H9 (cell line): ENCODE results near the gene LPP. TPM values are rescaled to one million over a fixed set of nuclear protein-coding genes. Genes with fewer than 3 reads are reported as not detected.

Experiments used
- DNase-seq: peaks from one replicate; pipeline ENCODE4 v3.0.0-alpha.2; 2017
- H2AFZ ChIP-seq: one replicate; pipeline ENCODE4 v1.6.1; 2013; ENCODE audit warnings: mild to moderate bottlenecking, low read length, control low read depth, moderate library complexity
- H2AK5ac ChIP-seq: 2 replicates; pipeline ENCODE4 v1.6.1; 2013; ENCODE audit warnings: low read length, control low read depth, mixed read lengths; ENCODE audit not compliant: insufficient read length
- H2BK120ac ChIP-seq: one replicate; pipeline ENCODE4 v1.6.1; 2013; ENCODE audit warnings: low read depth, mild to moderate bottlenecking, low read length, control low read depth, inconsistent platforms; ENCODE audit not compliant: poor library complexity, severe bottlenecking
- H2BK12ac ChIP-seq: 2 replicates; pipeline ENCODE4 v1.6.1; 2013; ENCODE audit warnings: low read length, control low read depth, mixed read lengths, low read depth; ENCODE audit not compliant: insufficient read length
- H2BK15ac ChIP-seq: 2 replicates; pipeline ENCODE4 v1.6.1; 2013; ENCODE audit warnings: low read depth, low read length, control low read depth
- H2BK20ac ChIP-seq: one replicate; pipeline ENCODE4 v1.6.1; 2013; ENCODE audit warnings: low read depth, mild to moderate bottlenecking, low read length, control low read depth, inconsistent platforms; ENCODE audit not compliant: poor library complexity, severe bottlenecking
- H2BK5ac ChIP-seq: 2 replicates; pipeline ENCODE4 v1.6.1; 2013; ENCODE audit warnings: low read length, control low read depth, mixed read lengths; ENCODE audit not compliant: insufficient read length
- H3K14ac ChIP-seq: 2 replicates; pipeline ENCODE4 v1.6.1; 2013; ENCODE audit warnings: low read length, control low read depth; ENCODE audit not compliant: insufficient read depth
- H3K18ac ChIP-seq: 2 replicates; pipeline ENCODE4 v1.6.1; 2013; ENCODE audit warnings: low read depth, mild to moderate bottlenecking, mixed read lengths, low read length, control low read depth; ENCODE audit not compliant: insufficient read length
- H3K23ac ChIP-seq: 2 replicates; pipeline ENCODE4 v1.6.1; 2013; ENCODE audit warnings: low read length, control low read depth, mixed read lengths, low read depth; ENCODE audit not compliant: insufficient read length
- H3K23me2 ChIP-seq: 2 replicates; pipeline ENCODE4 v1.6.1; 2013; ENCODE audit warnings: low read depth, mild to moderate bottlenecking, mixed read lengths, low read length, control low read depth; ENCODE audit not compliant: insufficient read length, poor library complexity, severe bottlenecking
- H3K27ac ChIP-seq: 2 replicates; pipeline ENCODE4 v1.5.1; 2013; ENCODE audit warnings: low read length, control low read depth, mixed read lengths, low read depth; ENCODE audit not compliant: insufficient read length
- H3K27me3 ChIP-seq: 2 replicates; pipeline ENCODE4 v1.6.1; 2013; ENCODE audit warnings: low read length, control low read depth, inconsistent platforms; ENCODE audit not compliant: insufficient read depth
- H3K4ac ChIP-seq: 2 replicates; pipeline ENCODE4 v1.6.1; 2013; ENCODE audit warnings: low read depth, mild to moderate bottlenecking, control low read depth, inconsistent platforms, low read length, moderate library complexity
- H3K4me1 ChIP-seq: 2 replicates; pipeline ENCODE4 v1.6.1; 2013; ENCODE audit warnings: low read length, control low read depth, inconsistent platforms; ENCODE audit not compliant: insufficient read depth
- H3K4me2 ChIP-seq: 2 replicates; pipeline ENCODE4 v1.6.1; 2013; ENCODE audit warnings: low read length, control low read depth, mixed read lengths; ENCODE audit not compliant: insufficient read length, insufficient read depth
- H3K56ac ChIP-seq: 2 replicates; pipeline ENCODE4 v1.6.1; 2013; ENCODE audit warnings: low read depth, mild to moderate bottlenecking, mixed read lengths, low read length, control low read depth; ENCODE audit not compliant: insufficient read length
- H3K79me1 ChIP-seq: 2 replicates; pipeline ENCODE4 v1.6.1; 2013; ENCODE audit warnings: low read depth, mild to moderate bottlenecking, moderate library complexity, low read length, control low read depth, inconsistent platforms; ENCODE audit not compliant: insufficient read depth, poor library complexity, severe bottlenecking
- H3K79me2 ChIP-seq: 2 replicates; pipeline ENCODE4 v1.6.1; 2013; ENCODE audit warnings: low read length, control low read depth, inconsistent platforms; ENCODE audit not compliant: insufficient read depth
- H3K9ac ChIP-seq: 2 replicates; pipeline ENCODE4 v1.6.1; 2013; ENCODE audit warnings: low read length, control low read depth, mixed read lengths; ENCODE audit not compliant: insufficient read length; ENCODE audit errors: extremely low read depth
- H3K9me3 ChIP-seq: one replicate; pipeline ENCODE4 v1.6.1; 2013; ENCODE audit warnings: low read depth, low read length, inconsistent platforms; ENCODE audit not compliant: control insufficient read depth
- H3T11ph ChIP-seq: one replicate; pipeline ENCODE4 v1.6.1; 2013; ENCODE audit warnings: mild to moderate bottlenecking, low read length, control low read depth, inconsistent platforms
- H4K20me1 ChIP-seq: one replicate; pipeline ENCODE4 v1.6.1; 2013; ENCODE audit not compliant: control insufficient read depth, insufficient read length, insufficient read depth
- H4K5ac ChIP-seq: 2 replicates; pipeline ENCODE4 v1.6.1; 2013; ENCODE audit warnings: low read depth, mild to moderate bottlenecking, mixed read lengths, low read length, control low read depth; ENCODE audit not compliant: insufficient read length
- H4K8ac ChIP-seq: replicated peaks from 2 replicates; pipeline ENCODE4 v1.6.1; 2013; ENCODE audit warnings: low read length, control low read depth, mixed read lengths, low read depth; ENCODE audit not compliant: insufficient read length
- H4K91ac ChIP-seq: 2 replicates; pipeline ENCODE4 v1.6.1; 2013; ENCODE audit warnings: low read depth, mild to moderate bottlenecking, moderate library complexity, mixed read lengths, low read length, control low read depth; ENCODE audit not compliant: insufficient read length
- H3K27ac Mint-ChIP-seq, 3 experiments: 2 replicates in 2 of 3; 3 replicates in 1 of 3; pipeline ENCODE4 v1.8.0; 2020 to 2021; ENCODE audit warnings: mixed read lengths in 3 of 3, mild to moderate bottlenecking in 1 of 3, moderate library complexity in 1 of 3
- H3K27me3 Mint-ChIP-seq: 2 replicates; pipeline ENCODE4 v1.8.0; 2021; ENCODE audit warnings: low read depth, mild to moderate bottlenecking, moderate library complexity, mixed read lengths
- H3K36me3 Mint-ChIP-seq, 3 experiments: 2 replicates in 2 of 3; 3 replicates in 1 of 3; pipeline ENCODE4 v1.8.0; 2020 to 2021; ENCODE audit warnings: low read depth in 3 of 3, mixed read lengths in 3 of 3; ENCODE audit not compliant: insufficient read depth in 1 of 3
- H3K4me1 Mint-ChIP-seq, 2 experiments: 2 replicates each; pipeline ENCODE4 v1.8.0; 2020; ENCODE audit warnings: mixed read lengths in 2 of 2
- H3K4me3 Mint-ChIP-seq, 2 experiments: 2 replicates in 1 of 2; 3 replicates in 1 of 2; pipeline ENCODE4 v1.8.0; 2020 to 2021; ENCODE audit warnings: mild to moderate bottlenecking in 2 of 2, mixed read lengths in 2 of 2, moderate library complexity in 1 of 2
- H3K9me3 Mint-ChIP-seq, 2 experiments: 2 replicates in 1 of 2; 3 replicates in 1 of 2; pipeline ENCODE4 v1.8.0; 2020; ENCODE audit warnings: mild to moderate bottlenecking in 2 of 2, mixed read lengths in 2 of 2, moderate library complexity in 1 of 2
- WGBS: extraction: QIAGEN DNeasy Blood & Tissue Kit; methylation state at CpG from one replicate; pipeline ENCODE4 v1.1.7; 2013; ENCODE audit warnings: missing lambda C conversion rate, low lambda C conversion rate, mixed read lengths; ENCODE audit not compliant: insufficient read length; ENCODE audit errors: extremely low coverage; 5-methylcytosine and 5-hydroxymethylcytosine counted together
- total RNA-seq: library from RNA; stranded (reverse); gene quantifications from 2 replicates; pipeline ENCODE4 v1.2.1, GENCODE V29; 2021
- TF ChIP-seq, protein P1 (sequence below): fragments of 200-600 bp; sonication (generic); conservative IDR thresholded peaks from 3 replicates; pipeline ENCODE4 v1.8.0; 2021; ENCODE audit warnings: antibody characterized with exemption, mild to moderate bottlenecking

LPP gene
- total RNA-seq, 1 experiment from 2014 or later = 64.6 TPM

DNA sequence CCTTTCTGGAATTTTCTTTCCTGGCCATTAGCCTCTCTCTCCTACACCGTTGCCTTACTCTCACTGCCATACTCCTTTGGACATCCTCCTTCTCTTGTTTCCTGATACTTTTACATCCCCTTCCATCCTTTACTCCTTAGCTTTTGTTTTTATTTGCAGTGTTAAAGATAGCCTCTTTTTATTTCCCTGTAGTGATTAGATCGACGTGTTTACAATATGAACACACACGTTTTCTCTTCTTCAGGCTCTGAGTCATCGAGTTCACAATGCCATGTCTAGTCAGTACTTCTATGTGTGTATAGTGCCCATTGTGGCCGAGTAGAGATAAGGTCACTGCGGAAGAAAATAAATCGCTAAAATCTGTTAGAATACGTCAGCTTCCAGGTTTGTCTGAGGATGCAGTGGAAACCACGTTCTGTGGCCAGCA lies 208.5 kb downstream of the LPP start:
- Histone ChIP-seq H2BK12ac (no peak overlapping the region), H4K5ac (no peak overlapping the region), H2BK5ac (no peak overlapping the region), H3K4me2 (no peak overlapping the region), H3K4ac (no peak overlapping the region), H3K9ac (no peak overlapping the region), H3K4me1 (no peaks in the 10 kb centered on the region; the same call in 1 of the 2 replicates), H4K8ac (no peak overlapping the region), H2BK20ac (no peak overlapping the region), H2AK5ac (no peak overlapping the region), H2BK120ac (no peak overlapping the region), H3K56ac (no peak overlapping the region), H3K23ac (no peak overlapping the region), H3K27ac (no peak overlapping the region), H2BK15ac (no peak overlapping the region), H2AFZ (no peak overlapping the region), H3T11ph (no peak overlapping the region), H3K9me3 (no peaks in the 10 kb centered on the region), H3K23me2 (no peaks in the 10 kb centered on the region), H3K27me3 (no peaks in the 10 kb centered on the region), H3K14ac (no peak overlapping the region), H3K79me2 (no peaks in the 10 kb centered on the region), H3K79me1 (no peaks in the 10 kb centered on the region), H4K91ac (no peak overlapping the region), H3K18ac (no peak overlapping the region), H4K20me1 (no peaks in the 10 kb centered on the region)
- H3K4me3 Mint-ChIP-seq = no peak overlapping the region; a peak in 1 of 5 replicates
- TF ChIP-seq, protein P1, sequence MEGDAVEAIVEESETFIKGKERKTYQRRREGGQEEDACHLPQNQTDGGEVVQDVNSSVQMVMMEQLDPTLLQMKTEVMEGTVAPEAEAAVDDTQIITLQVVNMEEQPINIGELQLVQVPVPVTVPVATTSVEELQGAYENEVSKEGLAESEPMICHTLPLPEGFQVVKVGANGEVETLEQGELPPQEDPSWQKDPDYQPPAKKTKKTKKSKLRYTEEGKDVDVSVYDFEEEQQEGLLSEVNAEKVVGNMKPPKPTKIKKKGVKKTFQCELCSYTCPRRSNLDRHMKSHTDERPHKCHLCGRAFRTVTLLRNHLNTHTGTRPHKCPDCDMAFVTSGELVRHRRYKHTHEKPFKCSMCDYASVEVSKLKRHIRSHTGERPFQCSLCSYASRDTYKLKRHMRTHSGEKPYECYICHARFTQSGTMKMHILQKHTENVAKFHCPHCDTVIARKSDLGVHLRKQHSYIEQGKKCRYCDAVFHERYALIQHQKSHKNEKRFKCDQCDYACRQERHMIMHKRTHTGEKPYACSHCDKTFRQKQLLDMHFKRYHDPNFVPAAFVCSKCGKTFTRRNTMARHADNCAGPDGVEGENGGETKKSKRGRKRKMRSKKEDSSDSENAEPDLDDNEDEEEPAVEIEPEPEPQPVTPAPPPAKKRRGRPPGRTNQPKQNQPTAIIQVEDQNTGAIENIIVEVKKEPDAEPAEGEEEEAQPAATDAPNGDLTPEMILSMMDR = no peak
- no peaks in the 10 kb centered on the region for H3K27me3 Mint-ChIP-seq
- H3K9me3 Mint-ChIP-seq = no peaks in the 10 kb centered on the region
- H3K4me1 Mint-ChIP-seq = peaks cover 13 to 25% of the 10 kb centered on the region in 2 experiments; a peak in 3 of 4 replicates
- no peaks in the 10 kb centered on the region for H3K36me3 Mint-ChIP-seq
- WGBS = no CpG with 5 or more reads among the region's 10 CpGs
- no peak overlapping the region; a peak in 2 of 7 replicates for H3K27ac Mint-ChIP-seq
- DNase-seq = no peak
